RKO (cell line): ENCODE measurements around the gene C1D.
"Not testable (repeated sequence)": the region's sequence is repeated elsewhere in the genome, so short reads cannot be mapped to it uniquely, and the experiment has no call there.

Experiments
- DNase-seq: peaks from one replicate; pipeline ENCODE4 v3.0.0-alpha.2; 2016; ENCODE audit warnings: low spot score

Gene C1D, protein sequence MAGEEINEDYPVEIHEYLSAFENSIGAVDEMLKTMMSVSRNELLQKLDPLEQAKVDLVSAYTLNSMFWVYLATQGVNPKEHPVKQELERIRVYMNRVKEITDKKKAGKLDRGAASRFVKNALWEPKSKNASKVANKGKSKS

DNA sequence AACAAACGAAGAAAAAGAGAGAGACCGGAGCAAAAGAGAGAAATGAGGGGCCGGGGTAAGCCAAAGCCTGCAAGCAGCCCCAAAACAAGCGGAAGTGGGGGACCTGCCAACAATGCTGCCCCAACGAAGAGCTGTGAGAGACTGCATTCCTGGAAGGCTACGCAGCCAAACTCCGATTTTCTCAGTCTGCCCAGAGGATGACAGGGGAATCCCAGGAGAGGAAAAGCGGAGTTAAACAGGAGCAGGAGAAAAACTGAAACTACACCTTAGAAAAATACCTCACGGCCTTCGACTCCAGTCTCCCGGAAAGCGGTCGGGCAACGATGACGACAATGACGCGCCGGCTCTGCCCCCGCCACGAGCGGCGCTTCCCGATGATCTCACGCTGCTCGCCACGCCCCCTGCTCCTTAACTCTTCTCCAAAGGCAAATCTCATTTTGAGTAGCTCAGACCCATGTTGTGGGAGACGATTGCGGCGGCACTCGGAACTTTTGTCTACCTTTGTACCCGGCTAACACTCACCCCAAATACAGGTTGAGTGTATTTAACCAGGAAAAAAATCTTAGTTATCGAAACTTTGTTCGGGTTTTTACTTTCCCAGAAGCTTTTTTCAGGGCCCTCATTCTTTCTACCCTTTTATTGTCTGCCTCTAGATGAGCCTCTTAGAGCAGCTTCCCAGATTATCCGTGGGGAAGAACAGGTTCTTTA is at the start of gene C1D:
C1D (minus strand) TSS at position 325 of the 708 bp plus-strand sequence. CDS start 15,694 bp downstream, outside the sequence.
- DNase-seq: peak; percentile 91

DNA sequence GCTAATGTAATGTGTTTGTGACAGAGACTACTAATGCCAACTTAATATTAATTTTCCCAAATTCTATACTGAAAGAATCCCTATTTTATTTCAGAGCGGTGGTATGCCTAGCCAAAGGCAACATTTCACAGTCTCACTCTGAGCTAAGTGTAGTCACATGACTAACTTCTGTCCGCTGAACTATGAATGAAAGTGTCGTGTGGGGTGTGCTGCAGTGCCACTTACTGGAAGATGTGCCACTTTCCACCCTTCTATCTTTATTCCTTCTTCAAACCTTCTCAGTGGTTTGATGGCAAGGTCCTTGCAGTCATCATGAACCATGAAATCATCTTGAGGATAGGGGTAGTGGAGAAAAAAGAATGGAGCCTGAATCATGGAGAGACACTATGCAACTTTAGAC is 47.3 kb upstream of the C1D start:
- peak; percentile 16 for DNase-seq

DNA sequence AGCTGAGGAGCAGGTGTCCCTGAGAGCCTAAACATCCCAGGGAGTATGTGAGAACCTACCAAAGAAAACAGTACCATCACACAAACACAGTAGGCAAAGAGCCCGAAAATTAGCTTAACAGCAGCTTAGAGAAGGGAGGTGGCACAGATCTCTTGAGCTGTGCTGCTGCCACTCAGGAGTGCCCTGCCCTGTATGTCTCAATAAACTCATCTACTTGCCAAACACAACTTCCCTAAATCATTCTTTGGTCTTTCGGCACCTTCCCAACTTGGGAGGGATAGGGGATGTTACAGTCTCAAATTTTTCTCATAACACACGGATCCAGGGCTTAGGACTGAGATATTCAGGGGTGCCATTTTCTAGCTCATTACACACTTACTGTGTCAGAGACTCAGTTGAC is 45.3 kb upstream of the C1D start:
- no peak for DNase-seq

DNA sequence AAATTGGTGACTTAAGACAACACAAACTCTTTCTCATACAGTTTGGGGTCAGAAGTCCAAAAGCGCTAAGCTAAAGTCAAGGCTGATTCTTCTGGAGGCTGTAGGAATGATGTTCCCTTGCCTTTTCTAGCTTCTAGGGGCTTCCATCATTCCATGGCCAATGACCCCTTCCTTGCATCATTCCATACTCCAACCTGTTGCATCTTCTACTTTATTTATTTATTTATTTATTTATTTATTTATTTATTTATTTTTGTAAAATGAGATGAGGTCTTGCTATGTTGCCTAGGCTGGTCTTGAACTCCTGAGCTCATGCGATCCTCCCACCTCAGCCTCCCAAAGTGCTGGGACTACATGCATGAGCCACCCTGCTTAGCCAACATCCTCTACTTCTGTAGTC is 44.7 kb upstream of the C1D start:
- DNase-seq: no peak

DNA sequence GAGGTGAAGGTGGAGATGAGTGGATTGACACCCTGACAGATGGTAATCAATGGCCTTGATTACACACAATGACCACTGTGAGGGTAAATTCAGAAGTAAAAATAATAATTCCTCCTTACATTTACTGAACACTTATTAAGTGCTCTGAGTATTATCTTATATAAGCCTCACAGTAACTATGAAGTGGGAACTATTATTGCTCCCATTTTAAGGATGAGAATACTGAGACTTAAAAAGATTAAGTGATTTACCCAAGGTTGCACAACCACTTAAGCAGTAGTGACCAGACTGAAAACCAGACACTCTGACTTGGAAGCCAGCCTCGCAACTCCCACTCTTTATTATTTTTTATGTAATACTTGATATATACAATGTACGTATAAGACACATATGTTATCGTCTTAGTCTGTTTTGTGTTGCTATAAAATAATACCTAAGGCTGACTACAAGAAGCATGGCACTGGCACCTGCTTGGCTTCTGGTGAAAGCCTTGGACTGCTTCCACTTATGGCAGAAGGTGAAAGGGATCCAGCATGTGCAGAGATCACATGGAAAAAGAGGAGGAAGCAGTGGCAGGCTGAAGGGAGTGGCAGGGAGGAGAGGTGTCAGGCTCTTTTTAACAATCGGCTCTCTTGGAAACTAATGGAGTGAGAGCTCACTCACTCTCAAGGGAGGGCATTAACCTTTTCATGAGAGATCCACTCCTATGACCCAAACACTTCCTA is 41.5 kb upstream of the C1D start:
- no peak for DNase-seq

DNA sequence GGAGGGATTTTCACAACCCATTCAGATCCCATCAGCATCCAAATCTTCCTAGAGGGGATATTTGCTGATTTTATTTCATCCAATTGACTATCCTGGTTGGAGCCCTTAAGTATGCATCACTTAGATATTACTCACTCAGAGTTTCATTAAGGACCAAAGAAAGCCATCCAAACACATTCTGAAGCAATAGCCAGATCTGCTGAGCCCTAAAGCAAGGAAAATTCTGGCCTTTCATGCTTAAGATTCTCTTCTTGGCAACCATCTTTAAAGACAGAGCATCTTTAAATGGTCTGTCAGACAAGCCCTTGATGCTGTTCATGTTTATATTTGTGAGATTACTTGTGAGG is 40.9 kb upstream of the C1D start:
- no peak for DNase-seq

DNA sequence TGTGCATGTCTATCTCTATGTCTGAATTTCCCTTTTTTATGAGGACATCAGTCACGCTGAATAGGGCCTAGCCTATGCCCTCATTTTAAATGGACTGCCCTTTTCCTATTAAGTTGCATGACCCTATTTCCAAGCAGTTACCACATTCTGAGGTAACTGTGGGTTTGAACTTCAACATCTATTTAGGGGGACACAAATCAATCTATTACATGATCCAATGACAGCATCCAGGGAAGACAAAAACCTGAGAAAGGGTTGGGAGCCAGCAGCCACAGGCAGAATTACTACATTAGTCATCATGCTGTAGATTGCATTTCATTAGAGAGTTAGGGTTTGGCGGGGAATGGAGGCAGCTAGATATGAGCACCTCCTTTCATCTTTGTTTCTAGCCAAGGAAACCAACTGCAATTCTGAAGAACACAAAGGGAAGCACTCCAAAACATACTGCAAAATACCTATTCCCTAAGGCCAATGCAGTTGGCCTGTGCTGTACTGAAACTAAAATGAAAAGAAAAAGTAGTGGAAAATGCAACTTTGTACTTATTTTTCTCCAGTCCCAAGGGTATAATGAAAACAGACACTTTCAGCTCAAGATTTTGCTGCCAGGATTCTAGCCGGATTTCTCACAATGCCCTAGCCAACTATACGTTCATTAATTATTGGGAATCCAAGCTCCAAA is 40.4 kb upstream of the C1D start:
- no peak for DNase-seq

DNA sequence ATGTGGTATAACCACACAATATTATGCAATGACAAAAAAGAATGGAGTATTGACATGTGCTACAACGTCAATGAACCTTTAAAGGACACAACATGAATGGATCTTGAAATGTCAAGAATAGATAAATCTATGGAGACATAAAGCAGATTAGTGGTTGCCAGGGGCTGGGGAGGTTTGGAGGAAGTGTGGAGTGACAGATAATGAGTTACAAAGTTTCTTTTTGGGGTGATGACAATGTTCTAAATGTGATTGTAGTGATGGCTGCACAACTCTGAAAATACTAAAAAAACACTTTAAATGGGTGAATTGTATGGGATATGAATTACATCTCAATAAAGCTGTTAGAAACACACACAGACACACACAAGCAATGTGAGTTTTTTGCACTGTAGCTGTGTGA is 37.4 kb upstream of the C1D start:
- no peak for DNase-seq

DNA sequence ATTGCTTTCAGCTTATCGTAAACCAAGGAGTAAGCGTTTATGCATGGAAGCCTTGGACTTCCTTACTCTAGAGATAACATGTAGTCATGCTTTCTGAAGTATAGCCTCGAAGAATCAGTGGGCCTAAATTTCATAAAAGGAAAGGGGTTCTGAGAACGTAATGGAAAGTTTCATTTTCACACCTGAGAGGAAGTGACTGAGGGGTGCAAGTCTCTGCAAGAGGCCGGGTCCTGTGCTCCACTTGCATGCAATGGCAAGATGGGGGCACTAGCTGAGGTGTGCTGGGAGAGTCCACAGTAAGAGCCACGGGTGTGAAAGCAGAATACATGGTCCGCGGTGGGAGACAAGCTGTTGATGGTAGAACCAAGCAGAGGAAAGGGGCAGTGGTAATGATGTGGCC is 36.5 kb upstream of the C1D start:
- DNase-seq: no peak

DNA sequence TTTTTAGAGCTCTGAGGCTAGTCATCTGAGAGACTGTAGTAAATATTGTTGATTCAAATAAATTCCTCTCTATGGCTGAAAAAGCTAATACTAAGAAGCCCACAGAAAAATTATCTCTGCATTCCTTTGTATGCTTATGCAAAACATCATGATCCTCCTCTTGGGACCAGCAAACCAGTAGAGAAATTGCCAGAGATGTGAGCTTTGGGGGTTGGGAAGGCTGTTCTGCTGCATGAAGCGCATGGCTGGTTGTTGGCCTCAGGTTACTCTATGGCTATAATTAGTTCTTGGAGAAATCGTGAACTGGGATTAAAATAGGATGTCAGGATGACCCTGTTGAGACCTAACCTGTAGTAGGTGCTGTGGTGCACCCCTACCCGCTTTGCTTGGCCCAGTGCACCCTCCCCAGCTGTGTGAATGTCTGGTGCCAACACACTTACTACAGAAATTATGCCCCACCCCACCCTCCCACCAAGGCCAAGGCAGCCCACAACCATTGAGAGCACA is 35.5 kb upstream of the C1D start:
- DNase-seq: no peak

DNA sequence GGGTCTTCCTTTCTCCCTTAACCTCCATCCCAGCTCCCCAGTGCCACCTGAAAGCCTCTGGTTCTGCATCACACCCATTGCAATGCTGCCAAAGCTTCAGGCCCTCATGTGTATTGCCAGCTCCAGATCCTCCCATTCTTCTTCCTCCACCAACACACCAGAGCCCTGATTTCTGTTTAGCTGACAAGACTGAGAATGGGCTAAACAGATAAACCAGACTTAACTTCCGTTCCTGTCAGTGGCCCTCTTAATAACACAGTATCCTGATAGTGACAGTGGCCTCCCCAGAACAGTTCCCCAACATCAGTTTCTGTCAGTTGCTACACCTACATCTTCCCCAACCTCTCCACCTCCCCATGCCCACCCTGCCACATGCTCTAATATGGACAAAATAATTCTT is 31.3 kb upstream of the C1D start:
- no peak for DNase-seq

DNA sequence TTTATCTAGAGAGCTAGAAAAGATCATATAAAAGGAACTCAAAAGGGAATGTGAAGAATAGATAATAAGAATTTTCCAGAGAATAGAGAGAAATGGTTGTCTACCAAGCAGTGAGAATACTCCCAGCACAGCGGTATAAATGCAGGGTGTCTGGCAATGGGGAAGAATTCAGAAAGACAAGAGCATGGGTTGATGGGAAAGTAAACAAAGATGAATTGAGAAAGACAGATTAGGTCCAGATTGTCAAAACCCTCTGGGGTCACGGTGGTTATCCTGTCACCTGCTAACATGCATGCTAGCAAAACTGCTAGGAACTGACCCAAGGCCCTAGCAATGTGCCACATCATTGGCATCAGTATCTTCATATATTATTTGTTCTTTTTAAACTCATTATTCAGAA is 30.8 kb upstream of the C1D start:
- no peak for DNase-seq

DNA sequence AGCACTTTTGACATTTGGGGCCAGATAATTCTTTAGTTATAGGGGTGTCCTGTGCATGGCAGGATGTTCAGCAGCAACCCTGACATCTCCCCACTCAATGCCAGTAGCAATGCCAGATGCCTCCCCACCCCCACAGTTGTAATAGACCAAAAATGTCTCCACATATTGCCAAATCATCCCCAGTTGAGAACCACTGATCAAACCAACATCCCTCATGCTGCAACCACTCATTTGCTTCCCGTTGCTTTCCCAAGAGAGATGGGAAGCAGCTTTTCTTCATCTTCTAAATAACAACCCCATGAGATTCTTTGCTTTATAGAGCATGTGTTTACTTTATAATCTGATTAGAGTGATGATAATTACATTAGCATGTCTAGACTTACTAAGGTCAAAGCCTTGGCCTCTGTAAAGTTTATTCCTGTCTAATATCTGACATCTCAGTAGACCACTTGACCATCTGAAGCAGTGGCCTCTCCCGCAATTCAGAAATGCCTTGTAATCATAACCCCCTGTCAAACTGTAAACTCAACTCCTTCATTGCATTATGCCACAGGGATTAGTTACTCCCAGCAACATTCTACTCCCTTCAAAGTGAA is 28.7 kb upstream of the C1D start:
- no peak for DNase-seq

DNA sequence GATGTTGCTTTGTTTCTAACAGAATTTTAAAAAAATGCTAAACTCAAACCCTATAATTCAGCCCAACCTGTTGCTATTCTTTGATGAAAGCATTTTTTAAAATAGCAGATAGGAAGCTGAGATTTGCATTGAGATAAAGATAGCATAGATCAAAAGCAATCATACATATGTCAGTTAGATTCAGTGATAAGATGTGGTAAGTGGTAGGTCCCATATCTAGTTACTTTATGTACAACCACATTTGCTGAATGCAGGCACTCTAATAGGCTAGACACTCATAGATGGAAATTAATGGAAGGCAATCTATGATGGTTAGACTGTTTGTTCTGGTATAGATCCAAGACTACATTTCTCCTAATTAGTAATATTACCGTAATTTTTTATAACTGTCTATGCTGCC is 27.2 kb upstream of the C1D start:
- DNase-seq: no peak

DNA sequence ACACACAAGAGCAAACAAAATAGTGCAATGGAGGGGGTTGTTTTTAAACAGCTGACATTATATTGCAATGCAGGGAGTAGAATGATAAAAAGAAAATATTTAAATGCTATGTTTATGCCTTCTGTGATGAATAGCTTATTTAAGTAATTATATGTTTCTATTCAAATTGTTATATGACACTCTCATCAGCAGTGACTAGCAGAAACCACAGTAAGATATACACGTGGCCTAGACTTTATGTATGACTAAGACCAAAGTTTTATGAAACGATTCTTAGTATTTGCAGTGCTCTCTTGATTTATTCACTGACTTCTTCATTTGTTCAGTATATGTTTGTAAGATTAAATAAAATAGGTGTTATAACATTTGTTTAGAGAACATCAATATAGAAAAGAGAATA is 26.1 kb upstream of the C1D start:
- DNase-seq: peak; percentile 29

DNA sequence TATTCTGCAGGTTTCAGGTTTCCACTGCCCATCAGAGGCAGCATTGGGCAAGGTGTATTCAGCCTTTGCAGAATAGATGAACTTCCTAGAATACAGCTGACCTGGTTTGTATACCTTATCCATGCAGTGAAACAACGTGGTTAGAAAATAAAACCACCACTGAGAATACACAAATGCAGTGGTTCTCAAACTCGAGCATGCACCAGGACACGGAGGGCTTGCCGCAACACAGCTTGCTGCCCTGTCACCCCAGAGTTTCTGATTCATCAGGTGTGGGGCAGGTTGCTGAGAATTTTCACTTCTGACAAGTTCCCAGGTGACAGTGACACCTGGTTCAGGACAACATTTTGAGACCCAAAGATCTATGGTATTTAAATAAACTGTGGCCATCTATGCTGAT is 23.4 kb upstream of the C1D start:
- DNase-seq: no peak

DNA sequence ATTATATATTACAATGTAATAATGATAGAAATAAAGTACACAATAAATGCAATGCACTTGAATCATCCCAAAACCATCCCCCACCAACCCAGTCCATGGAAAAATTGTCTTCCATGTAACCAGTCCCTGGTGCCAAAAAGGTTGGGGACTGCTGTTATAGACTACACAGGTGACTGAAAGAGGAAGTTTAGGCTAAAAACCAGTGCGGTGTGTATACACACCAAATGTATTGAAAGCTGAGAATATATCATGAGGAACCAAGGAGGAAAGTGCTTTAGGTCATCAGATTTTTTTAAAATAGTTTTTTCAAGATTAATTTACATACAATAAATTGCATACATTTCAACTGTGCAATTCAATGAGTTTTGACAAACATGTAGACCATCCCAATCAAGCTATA is 20.5 kb upstream of the C1D start:
- DNase-seq: no peak

DNA sequence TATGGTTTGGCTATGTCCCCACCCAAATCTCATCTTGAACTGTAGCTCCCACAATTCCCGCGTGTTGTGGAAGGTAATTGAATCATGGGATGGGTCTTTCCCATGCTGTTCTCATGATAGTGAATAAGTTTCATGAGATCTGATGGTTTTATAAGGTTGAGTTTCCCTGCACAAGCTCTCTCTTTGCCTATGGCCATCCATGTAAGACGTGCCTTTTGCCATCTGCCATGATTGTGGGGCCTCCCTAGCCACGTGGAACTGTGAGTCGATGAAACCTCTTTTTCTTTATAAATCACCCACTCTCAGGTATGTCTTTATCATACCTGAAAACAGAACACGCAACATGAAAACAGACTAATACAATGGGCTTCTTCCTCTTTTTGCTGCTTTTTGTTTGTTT is 11.2 kb upstream of the C1D start:
- DNase-seq: no peak

DNA sequence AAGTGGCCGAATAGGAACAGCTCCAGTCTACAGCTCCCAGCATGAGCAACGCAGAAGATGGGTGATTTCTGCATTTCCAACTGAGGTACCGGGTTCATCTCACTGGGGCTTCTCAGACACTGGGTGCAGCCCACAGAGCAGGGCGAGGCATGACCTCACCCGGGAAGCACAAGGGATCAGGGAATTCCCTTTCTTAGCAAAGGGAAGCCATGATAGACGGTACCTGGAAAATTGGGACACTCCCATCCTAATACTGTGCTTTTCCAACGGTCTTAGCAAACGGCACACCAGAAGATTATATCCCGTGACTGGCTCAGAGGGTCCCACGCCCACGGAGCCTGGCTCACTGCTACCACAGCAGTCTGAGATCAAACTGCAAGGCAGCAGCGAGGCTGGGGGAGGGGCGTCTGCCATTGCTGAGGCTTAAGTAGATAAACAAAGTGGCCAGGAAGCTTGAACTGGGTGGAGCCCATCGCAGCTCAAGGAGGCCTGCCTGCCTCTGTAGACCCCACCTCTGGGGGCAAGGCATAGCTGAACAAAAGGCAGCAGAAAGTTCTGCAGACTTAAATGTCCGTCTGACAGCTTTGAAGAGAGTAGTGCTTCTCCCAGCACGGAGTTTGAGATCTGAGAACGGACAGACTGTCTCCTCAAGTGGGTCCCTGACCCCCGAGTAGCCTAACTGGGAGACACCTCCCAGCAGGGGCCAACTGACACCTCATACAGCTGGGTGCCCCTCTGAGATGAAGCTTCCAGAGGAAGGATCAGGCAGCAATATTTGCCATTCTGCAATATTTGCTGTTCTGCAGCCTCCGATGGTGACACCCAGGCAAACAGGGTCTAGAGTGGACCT is 1.2 kb upstream of the C1D start:
- DNase-seq: not testable (repeated sequence)

DNA sequence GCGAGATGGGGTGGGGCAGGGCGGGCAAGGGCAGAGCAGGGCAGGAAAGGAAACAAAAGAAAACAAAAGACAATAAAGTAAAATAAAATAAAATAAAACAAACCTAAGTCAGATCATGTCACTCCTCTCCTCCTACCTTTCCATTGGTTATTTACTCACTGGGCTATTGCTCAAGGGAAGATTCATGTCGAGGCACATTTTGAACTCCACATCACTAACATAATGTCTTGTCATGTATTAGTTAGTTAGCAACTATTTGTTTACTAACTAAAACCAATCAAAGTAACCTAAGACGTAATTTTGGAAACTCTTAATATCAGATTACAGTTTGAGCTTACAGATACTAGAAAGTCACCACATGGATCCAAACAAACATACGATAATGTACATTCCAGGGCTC is 2.2 kb downstream of the C1D start:
- DNase-seq: no peak

DNA sequence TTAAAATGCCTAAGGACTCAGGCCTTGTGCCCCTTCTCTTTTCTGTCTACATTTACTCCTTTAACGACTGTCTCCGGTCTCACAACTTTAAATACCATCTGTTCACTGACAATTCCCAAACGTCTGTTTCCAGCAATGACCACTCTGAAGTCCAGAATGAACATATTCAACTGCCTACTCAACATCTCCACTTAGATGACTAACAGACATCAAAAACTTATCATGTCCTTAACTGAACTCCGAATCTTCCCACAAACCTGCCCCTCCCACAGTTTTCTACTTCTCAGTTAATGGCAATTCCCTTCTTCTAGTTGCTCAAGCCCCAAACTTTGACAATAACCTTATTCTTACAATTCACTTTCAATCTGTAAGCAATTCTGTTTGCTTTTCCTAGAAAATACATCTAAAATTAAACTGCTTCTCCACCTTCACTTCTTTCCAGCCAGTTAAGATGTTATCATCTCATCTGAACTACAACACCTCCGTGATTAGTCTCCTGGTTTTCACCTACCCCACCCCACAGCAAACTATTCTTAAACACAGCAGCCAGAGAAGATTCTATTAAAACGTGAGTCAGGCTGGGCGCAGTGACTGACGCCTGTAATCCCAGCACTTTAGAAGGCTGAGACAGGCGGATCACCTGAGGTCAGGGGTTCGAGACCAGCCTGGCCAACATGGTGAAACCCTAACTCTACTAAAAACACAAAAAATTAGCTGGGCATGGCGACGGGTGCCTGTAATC is 2.8 kb downstream of the C1D start:
- no peak for DNase-seq
